Colonic mucosa (tissue), 4 donors: Measurements from ENCODE around the gene PUM1. TPM values are rescaled to one million over a fixed set of nuclear protein-coding genes. Genes with fewer than 3 reads are reported as not detected.
"Not testable (repeated sequence)": the region's sequence is repeated elsewhere in the genome, so short reads cannot be mapped to it uniquely, and the experiment has no call there.

Source experiments
- DNase-seq: peaks from one replicate; pipeline ENCODE4 v3.0.0-alpha.2; 2020
- H3K27ac ChIP-seq: fragments of 200-600 bp; one replicate; pipeline ENCODE4 v1.8.0; 2021
- H3K27me3 ChIP-seq: fragments of 200-600 bp; one replicate; pipeline ENCODE4 v1.8.0; 2021
- H3K36me3 ChIP-seq: fragments of 200-600 bp; one replicate; pipeline ENCODE4 v1.8.0; 2021
- H3K4me1 ChIP-seq: fragments of 200-600 bp; one replicate; pipeline ENCODE4 v1.8.0; 2021; ENCODE audit warnings: mild to moderate bottlenecking
- H3K4me3 ChIP-seq: fragments of 200-600 bp; one replicate; pipeline ENCODE4 v1.8.0; 2021
- H3K9ac ChIP-seq, 2 donors: one replicate each; pipeline ENCODE4 v1.7.0; 2013; ENCODE audit warnings: control low read depth in 2 of 2, low read depth in 2 of 2, low read length in 2 of 2
- H3K9me3 ChIP-seq: fragments of 200-600 bp; one replicate; pipeline ENCODE4 v1.8.0; 2021
- intact Hi-C: fragments of 100-400 bp; cut with DNase I; formaldehyde crosslinking; loops from one replicate; pipeline ENCODE4 v1.14.1; 2022
- total RNA-seq, 2 donors: library from RNA; stranded (reverse); fragmentation: NEBNext Ultra II Directional in 1 of 2; extraction: Animal tissue kit (Norgen Biotek cat#: 25700) in 1 of 2; gene quantifications; one replicate each; pipeline ENCODE4 v1.2.1, GENCODE V29; 2021
- TF ChIP-seq, protein P1 (sequence below): fragments of 200-600 bp; IDR thresholded peaks from one replicate; pipeline ENCODE4 v1.8.0; 2022; ENCODE audit warnings: antibody characterized with exemption, mild to moderate bottlenecking
- donor health status: healthy.
- donor health status: DM: no; HTN: no; CAD: no.
- donor health status: DM: no; HTN: no; CAD: no.

PUM1 gene
- total RNA-seq, 2 donors from 2014 or later, result 119 to 124 TPM

DNA sequence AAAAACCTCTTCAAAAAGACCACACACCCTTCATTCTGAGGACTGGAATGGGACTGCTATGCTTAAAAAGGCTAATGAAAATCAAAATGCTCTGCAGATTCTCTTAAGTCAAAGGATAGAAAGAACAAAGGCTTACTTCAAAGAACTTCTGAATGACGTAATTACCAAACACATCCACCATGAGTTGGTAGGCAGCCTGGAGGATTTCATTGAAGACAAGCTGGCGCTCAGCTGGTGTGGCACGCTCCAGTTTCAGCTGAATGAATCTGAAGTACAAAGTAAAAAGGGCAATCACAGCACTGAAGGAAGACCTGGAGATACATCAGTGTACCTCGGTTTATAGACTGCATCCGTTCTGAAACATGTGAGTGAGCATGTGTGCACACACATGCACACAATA, 113.4 kb downstream of the PUM1 start:
- TF ChIP-seq, protein P1, sequence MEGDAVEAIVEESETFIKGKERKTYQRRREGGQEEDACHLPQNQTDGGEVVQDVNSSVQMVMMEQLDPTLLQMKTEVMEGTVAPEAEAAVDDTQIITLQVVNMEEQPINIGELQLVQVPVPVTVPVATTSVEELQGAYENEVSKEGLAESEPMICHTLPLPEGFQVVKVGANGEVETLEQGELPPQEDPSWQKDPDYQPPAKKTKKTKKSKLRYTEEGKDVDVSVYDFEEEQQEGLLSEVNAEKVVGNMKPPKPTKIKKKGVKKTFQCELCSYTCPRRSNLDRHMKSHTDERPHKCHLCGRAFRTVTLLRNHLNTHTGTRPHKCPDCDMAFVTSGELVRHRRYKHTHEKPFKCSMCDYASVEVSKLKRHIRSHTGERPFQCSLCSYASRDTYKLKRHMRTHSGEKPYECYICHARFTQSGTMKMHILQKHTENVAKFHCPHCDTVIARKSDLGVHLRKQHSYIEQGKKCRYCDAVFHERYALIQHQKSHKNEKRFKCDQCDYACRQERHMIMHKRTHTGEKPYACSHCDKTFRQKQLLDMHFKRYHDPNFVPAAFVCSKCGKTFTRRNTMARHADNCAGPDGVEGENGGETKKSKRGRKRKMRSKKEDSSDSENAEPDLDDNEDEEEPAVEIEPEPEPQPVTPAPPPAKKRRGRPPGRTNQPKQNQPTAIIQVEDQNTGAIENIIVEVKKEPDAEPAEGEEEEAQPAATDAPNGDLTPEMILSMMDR, result no peak
- intact Hi-C loops, result no loop called here
- H3K4me3 ChIP-seq, result no peak overlapping the region
- peaks cover 7% of the 10 kb centered on the region for H3K36me3 ChIP-seq
- no peak for DNase-seq
- no peaks in the 10 kb centered on the region for H3K4me1 ChIP-seq
- H3K9me3 ChIP-seq, result no peaks in the 10 kb centered on the region
- no peaks in the 10 kb centered on the region for H3K27me3 ChIP-seq
- no peak overlapping the region for H3K27ac ChIP-seq
- no peak overlapping the region for H3K9ac ChIP-seq

DNA sequence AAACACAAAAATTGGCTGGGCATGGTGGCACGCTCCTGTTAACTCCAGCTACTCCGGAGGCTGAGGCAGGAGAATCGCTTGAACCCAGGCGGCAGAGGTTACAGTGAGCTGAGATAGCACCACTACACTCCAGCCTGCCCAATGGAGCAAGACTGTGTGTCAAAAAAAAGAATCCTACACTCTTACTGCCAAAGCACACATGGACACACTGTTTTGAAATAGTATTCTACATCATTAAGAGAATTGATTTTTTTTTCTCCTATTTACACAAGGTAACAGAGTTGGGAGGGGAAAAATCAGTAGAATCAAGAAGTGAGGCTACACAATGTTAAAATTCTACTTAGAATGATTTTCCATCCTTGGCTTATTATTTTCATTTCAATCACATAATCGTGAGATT, 114.8 kb downstream of the PUM1 start:
- TF ChIP-seq, protein P1, result no peak
- Histone ChIP-seq H3K4me3 (no peak overlapping the region), H3K9me3 (no peaks in the 10 kb centered on the region), H3K9ac (no peak overlapping the region), H3K4me1 (no peaks in the 10 kb centered on the region), H3K36me3 (peaks cover 7% of the 10 kb centered on the region), H3K27me3 (no peaks in the 10 kb centered on the region), H3K27ac (no peak overlapping the region)
- intact Hi-C loops, result no loop called here
- DNase-seq, result no peak

DNA sequence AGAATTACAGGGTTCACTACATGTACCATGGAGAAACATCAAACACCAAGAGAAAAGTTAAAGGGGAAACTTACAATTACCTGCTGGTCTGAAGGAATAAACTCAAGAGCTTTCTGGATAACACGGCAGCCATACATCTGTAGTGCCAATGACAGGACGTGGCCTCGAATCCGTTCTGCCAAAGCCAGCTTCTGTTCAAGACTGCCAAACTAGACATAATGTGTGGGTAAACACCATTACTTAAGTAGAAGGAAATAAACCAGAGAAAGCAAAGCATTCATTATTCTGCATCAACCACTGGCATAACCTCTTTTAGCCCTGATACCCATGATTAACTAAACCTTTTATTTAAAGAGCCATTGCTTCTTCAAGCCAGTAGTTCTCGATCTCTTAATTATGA, 115.5 kb downstream of the PUM1 start:
- H3K27me3 ChIP-seq, result no peaks in the 10 kb centered on the region
- H3K9ac ChIP-seq, result no peak overlapping the region
- DNase-seq, result no peak
- H3K9me3 ChIP-seq, result no peaks in the 10 kb centered on the region
- intact Hi-C loops, result no loop called here
- TF ChIP-seq, protein P1, result no peak
- H3K27ac ChIP-seq, result no peak overlapping the region
- no peak overlapping the region for H3K4me3 ChIP-seq
- H3K36me3 ChIP-seq, result peaks cover 7% of the 10 kb centered on the region
- no peaks in the 10 kb centered on the region for H3K4me1 ChIP-seq

DNA sequence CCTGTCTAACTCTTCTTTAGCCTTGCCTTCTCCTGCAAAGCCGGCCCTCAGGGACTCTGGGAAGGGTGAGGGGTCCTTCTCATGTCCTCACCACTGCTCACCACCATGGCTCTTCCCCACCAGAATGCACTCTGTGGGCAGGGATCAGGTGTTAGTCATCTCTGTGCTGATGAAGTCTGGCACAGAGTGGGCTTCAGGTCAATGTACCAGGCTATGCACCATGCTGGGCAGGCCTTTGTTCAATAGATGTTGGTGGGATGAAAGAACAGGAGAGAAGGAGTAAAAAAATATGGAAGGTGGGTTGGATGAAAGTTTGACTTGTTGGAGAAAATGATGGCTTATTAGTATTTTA, 116.1 kb downstream of the PUM1 start:
- DNase-seq, H3K9ac ChIP-seq, intact Hi-C loops, H3K36me3 ChIP-seq, H3K4me3 ChIP-seq, H3K27me3 ChIP-seq, H3K4me1 ChIP-seq, H3K27ac ChIP-seq, H3K9me3 ChIP-seq: not testable (repeated sequence)

DNA sequence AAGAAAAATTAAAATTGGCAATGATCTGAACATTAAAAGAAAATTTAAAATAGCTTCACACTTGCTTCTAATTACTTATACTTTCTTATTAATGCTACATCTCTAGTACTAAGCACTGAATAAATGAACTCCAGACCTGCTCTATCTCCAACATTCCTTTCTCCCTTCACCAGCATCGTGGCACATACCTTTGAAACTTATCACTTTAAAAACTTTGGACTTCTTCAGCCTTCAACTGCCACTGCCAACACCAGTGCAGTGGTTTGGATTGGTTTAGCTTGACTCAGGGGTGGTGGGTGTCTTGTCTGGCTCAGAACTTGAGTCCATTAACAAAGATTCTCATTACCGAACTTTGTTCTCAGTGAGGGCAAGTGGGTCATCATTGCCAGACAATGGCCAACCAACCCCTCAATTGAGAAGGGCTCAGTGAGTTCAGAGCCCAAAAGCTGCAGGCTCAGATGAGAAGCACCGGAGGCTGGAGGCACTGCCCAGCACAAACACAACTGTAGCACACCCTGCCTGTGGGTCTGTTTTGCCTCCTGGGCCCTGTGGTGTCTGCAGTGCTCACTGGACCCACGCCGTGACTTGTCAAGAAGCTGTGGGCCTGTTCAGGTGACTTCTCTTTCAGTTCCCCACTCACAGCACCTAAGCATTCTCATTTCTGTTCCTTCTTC, 116.6 kb downstream of the PUM1 start:
- H3K4me1 ChIP-seq, H3K4me3 ChIP-seq, H3K36me3 ChIP-seq, intact Hi-C loops, H3K9me3 ChIP-seq, H3K27me3 ChIP-seq, H3K9ac ChIP-seq, DNase-seq, H3K27ac ChIP-seq: not testable (repeated sequence)

GRCh38 chr1:30948278-30948677, 117.2 kb downstream of the PUM1 start:
- TF ChIP-seq, protein P1, result no peak
- intact Hi-C loops, result no loop called here
- H3K36me3 ChIP-seq, result no peaks in the 10 kb centered on the region

More at GRCh38 chr1:30948278-30948677, 117.2 kb downstream of the PUM1 start:
- no peak overlapping the region for H3K27ac ChIP-seq
- no peaks in the 10 kb centered on the region for H3K4me1 ChIP-seq
- no peaks in the 10 kb centered on the region for H3K27me3 ChIP-seq
- H3K9ac ChIP-seq, result no peak overlapping the region
- H3K4me3 ChIP-seq, result no peak overlapping the region
- H3K9me3 ChIP-seq, result no peaks in the 10 kb centered on the region
- DNase-seq, result no peak
